ENCODE results near the gene ST3GAL4.

GRCh38 chr11:126328938-126329643, 26.4 kb upstream of the ST3GAL4 start:
- TF ChIP-seq POLR2A (IDR thresholded peaks at IDR 0.05) (no peak), POLR2AphosphoS5 (IDR thresholded peaks at IDR 0.05; ENCODE audit: insufficient read depth in 1 of 2, low read depth in 1 of 2) (no peak), CTCF (IDR thresholded peaks at IDR 0.05) (no peak)
